OCI-LY1 (cell line): Measurements from ENCODE around the gene HOXD8.

Experiments
- H2AFZ ChIP-seq: fragments of 200-600 bp; sonication (generic), shearing (Covaris generic); 2 replicates; pipeline ENCODE4 v1.6.0; 2014; ENCODE audit warnings: antibody characterized with exemption, mild to moderate bottlenecking, low read length
- H3F3A ChIP-seq: fragments of 200-600 bp; sonication (generic), shearing (Covaris generic); 2 replicates; pipeline ENCODE4 v1.6.0; 2014; ENCODE audit warnings: mild to moderate bottlenecking, antibody characterized with exemption, low read length, moderate library complexity; ENCODE audit not compliant: insufficient read depth
- H3K27ac ChIP-seq: fragments of 200-600 bp; sonication (generic); 2 replicates; pipeline ENCODE4 v1.5.1; 2014; ENCODE audit warnings: low read length, mixed run types, mild to moderate bottlenecking, low read depth; ENCODE audit not compliant: poor library complexity, severe bottlenecking
- H3K27me3 ChIP-seq: fragments of 200-600 bp; sonication (generic); 2 replicates; pipeline ENCODE4 v1.6.0; 2014; ENCODE audit warnings: antibody characterized with exemption, mild to moderate bottlenecking, low read length, moderate library complexity; ENCODE audit not compliant: insufficient read depth
- H3K36me3 ChIP-seq: fragments of 200-600 bp; sonication (generic); 2 replicates; pipeline ENCODE4 v1.6.1; 2014; ENCODE audit warnings: mild to moderate bottlenecking, antibody characterized with exemption, low read length, moderate library complexity, mixed read lengths; ENCODE audit not compliant: insufficient read depth
- H3K4me1 ChIP-seq: fragments of 200-600 bp; sonication (generic); 2 replicates; pipeline ENCODE4 v1.5.1; 2014; ENCODE audit warnings: mild to moderate bottlenecking, low read length, moderate library complexity; ENCODE audit not compliant: insufficient read depth, severe bottlenecking
- H3K4me2 ChIP-seq: fragments of 200-600 bp; sonication (generic), shearing (Covaris generic); 2 replicates; pipeline ENCODE4 v1.6.1; 2014; ENCODE audit warnings: low read length
- H3K4me3 ChIP-seq: fragments of 200-600 bp; sonication (generic); 2 replicates; pipeline ENCODE4 v1.5.1; 2014; ENCODE audit warnings: low read length, low read depth, mild to moderate bottlenecking, mixed read lengths; ENCODE audit not compliant: poor library complexity, severe bottlenecking
- H3K79me2 ChIP-seq: fragments of 200-600 bp; shearing (Covaris generic); 2 replicates; pipeline ENCODE4 v1.6.1; 2016; ENCODE audit warnings: mixed run types, low read length, mixed read lengths; ENCODE audit not compliant: insufficient read depth
- H3K9ac ChIP-seq: fragments of 200-600 bp; sonication (generic), shearing (Covaris generic); 2 replicates; pipeline ENCODE4 v1.6.1; 2014; ENCODE audit warnings: mild to moderate bottlenecking, low read length, mixed read lengths
- H3K9me2 ChIP-seq: fragments of 200-600 bp; sonication (generic), shearing (Covaris generic); 2 replicates; pipeline ENCODE4 v1.6.1; 2014; ENCODE audit warnings: low read depth, mild to moderate bottlenecking, low read length, mixed read lengths
- H3K9me3 ChIP-seq: fragments of 200-600 bp; shearing (Covaris generic); 2 replicates; pipeline ENCODE4 v1.6.1; 2014; ENCODE audit warnings: low read length, mixed read lengths
- H4K20me1 ChIP-seq: fragments of 200-600 bp; sonication (generic), shearing (Covaris generic); 2 replicates; pipeline ENCODE4 v1.6.0; 2016; ENCODE audit warnings: mild to moderate bottlenecking, low read length; ENCODE audit not compliant: insufficient read depth
- CTCF ChIP-seq: fragments of 200-600 bp; sonication (generic), shearing (Covaris generic); IDR thresholded peaks from 2 replicates; pipeline ENCODE4 v1.5.1; 2017; ENCODE audit warnings: mild to moderate bottlenecking, antibody characterized with exemption, low read length, moderate library complexity, mixed read lengths
- EZH2 ChIP-seq: fragments of 200-600 bp; sonication (generic), shearing (Covaris generic); IDR thresholded peaks from 2 replicates; pipeline ENCODE4 v1.8.0; 2017; ENCODE audit warnings: borderline replicate concordance, mixed run types, mild to moderate bottlenecking, antibody characterized with exemption, low read length, moderate library complexity, mixed read lengths

Gene HOXD8

GRCh38 chr2:176090862-176091261 lies 38.6 kb upstream of the HOXD8 start:
- no peak overlapping the region for H3K27ac ChIP-seq
- peaks cover 6% of the 10 kb centered on the region; the same call in 1 of the 2 replicates for H3K27me3 ChIP-seq
- H2AFZ ChIP-seq, result no peak overlapping the region
- no peaks in the 10 kb centered on the region for H3F3A ChIP-seq
- no peak overlapping the region for H3K4me3 ChIP-seq
- no peak overlapping the region for H3K4me2 ChIP-seq
- H3K9me3 ChIP-seq, result no peaks in the 10 kb centered on the region
- H3K9ac ChIP-seq, result no peak overlapping the region
- no peaks in the 10 kb centered on the region for H3K79me2 ChIP-seq
- no peaks in the 10 kb centered on the region for H4K20me1 ChIP-seq
- no peaks in the 10 kb centered on the region for H3K36me3 ChIP-seq
- H3K4me1 ChIP-seq, result no peaks in the 10 kb centered on the region
- H3K9me2 ChIP-seq, result no peaks in the 10 kb centered on the region
- TF ChIP-seq EZH2, result no peak
- no peak for TF ChIP-seq CTCF

GRCh38 chr2:176091329-176092258 lies 37.9 kb upstream of the HOXD8 start:
- Histone ChIP-seq H3K9ac (no peak overlapping the region), H3K27ac (no peak overlapping the region), H3F3A (no peaks in the 10 kb centered on the region), H3K4me1 (peaks cover 2% of the 10 kb centered on the region), H3K9me3 (no peaks in the 10 kb centered on the region), H3K27me3 (peaks cover 6% of the 10 kb centered on the region; the same call in 1 of the 2 replicates), H3K36me3 (no peaks in the 10 kb centered on the region), H3K79me2 (no peaks in the 10 kb centered on the region), H3K9me2 (no peaks in the 10 kb centered on the region), H3K4me2 (no peak overlapping the region), H3K4me3 (no peak overlapping the region), H2AFZ (no peak overlapping the region), H4K20me1 (no peaks in the 10 kb centered on the region)
- TF ChIP-seq EZH2 (no peak), CTCF (no peak)

- no peak within 1 kb of the TSS for H3K4me2 ChIP-seq
- H3K4me1 ChIP-seq, result peaks cover 11% of the 10 kb centered on the region
- TF ChIP-seq CTCF, result no peak
- no peak for TF ChIP-seq EZH2
- H3K4me3 ChIP-seq, result no peak within 1 kb of the TSS
- H3K9me3 ChIP-seq, result no peaks in the 10 kb centered on the region
- H4K20me1 ChIP-seq, result no peaks in the 10 kb centered on the region
- no peak within 1 kb of the TSS for H2AFZ ChIP-seq
- no peak within 1 kb of the TSS for H3K27ac ChIP-seq
- H3K27me3 ChIP-seq, result peaks cover 6% of the 10 kb centered on the region; the same call in 1 of the 2 replicates
- H3K36me3 ChIP-seq, result no peaks in the 10 kb centered on the region
- H3K79me2 ChIP-seq, result no peaks in the 10 kb centered on the region
- no peaks in the 10 kb centered on the region for H3F3A ChIP-seq
- no peaks in the 10 kb centered on the region for H3K9me2 ChIP-seq
- H3K9ac ChIP-seq, result no peak within 1 kb of the TSS
These were observed 37.0 kb upstream of the HOXD8 start, which contains the start of gene HOXD13 for GRCh38 chr2:176092270-176093144. TSS of gene HOXD13 (plus strand) at chr2:176092721. CDS start at chr2:176092891, 170 bp downstream.
